ENCODE measurements around the gene CACNA1F. TPM values are rescaled to one million over a fixed set of nuclear protein-coding genes. Genes with fewer than 3 reads are reported as not detected.

The CACNA1F gene
- total and polyA plus RNA-seq, 10 of the 15 experiments (the other 5 are each of a cell fraction or from before 2014, with no cell fraction given) = 0.01 to 0.32 (median 0.05) TPM; not detected in 5

GRCh38 chrX:49186125-49187027 lies 46.8 kb downstream of the CACNA1F start, which contains the start of gene PRICKLE3 (continued):
- TF ChIP-seq, protein P1, sequence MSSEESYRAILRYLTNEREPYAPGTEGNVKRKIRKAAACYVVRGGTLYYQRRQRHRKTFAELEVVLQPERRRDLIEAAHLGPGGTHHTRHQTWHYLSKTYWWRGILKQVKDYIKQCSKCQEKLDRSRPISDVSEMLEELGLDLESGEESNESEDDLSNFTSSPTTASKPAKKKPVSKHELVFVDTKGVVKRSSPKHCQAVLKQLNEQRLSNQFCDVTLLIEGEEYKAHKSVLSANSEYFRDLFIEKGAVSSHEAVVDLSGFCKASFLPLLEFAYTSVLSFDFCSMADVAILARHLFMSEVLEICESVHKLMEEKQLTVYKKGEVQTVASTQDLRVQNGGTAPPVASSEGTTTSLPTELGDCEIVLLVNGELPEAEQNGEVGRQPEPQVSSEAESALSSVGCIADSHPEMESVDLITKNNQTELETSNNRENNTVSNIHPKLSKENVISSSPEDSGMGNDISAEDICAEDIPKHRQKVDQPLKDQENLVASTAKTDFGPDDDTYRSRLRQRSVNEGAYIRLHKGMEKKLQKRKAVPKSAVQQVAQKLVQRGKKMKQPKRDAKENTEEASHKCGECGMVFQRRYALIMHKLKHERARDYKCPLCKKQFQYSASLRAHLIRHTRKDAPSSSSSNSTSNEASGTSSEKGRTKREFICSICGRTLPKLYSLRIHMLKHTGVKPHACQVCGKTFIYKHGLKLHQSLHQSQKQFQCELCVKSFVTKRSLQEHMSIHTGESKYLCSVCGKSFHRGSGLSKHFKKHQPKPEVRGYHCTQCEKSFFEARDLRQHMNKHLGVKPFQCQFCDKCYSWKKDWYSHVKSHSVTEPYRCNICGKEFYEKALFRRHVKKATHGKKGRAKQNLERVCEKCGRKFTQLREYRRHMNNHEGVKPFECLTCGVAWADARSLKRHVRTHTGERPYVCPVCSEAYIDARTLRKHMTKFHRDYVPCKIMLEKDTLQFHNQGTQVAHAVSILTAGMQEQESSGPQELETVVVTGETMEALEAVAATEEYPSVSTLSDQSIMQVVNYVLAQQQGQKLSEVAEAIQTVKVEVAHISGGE (CRISPR knock-in tag; IDR thresholded peaks at IDR 0.05) = no peak
- TF ChIP-seq ZBTB4 (CRISPR knock-in tag; IDR thresholded peaks at IDR 0.05) (no peak), FOS (IDR thresholded peaks at IDR 0.05; ENCODE audit: borderline replicate concordance, extremely low read depth, insufficient read length) (no peak), ZNF384 (IDR thresholded peaks at IDR 0.05; ENCODE audit: borderline replicate concordance, low read depth, low read length) (no peak), CREM (IDR thresholded peaks at IDR 0.05; ENCODE audit: low read depth) (no peak), MYB (IDR thresholded peaks at IDR 0.05; ENCODE audit: borderline replicate concordance, low read depth, low read length) (no peak), ESRRA (IDR thresholded peaks at IDR 0.05; ENCODE audit: low read length) (no peak), CBX3 (IDR thresholded peaks at IDR 0.05; ENCODE audit: borderline replicate concordance, low read depth) (no peak), SRF (IDR thresholded peaks at IDR 0.05; ENCODE audit: low read depth in 2 of 2, low read length in 2 of 2) (no peak), NBN (IDR thresholded peaks at IDR 0.05) (no peak), ZNF24 (IDR thresholded peaks at IDR 0.05) (no peak), PAX8 (IDR thresholded peaks at IDR 0.05) (no peak), TCF7 (IDR thresholded peaks at IDR 0.05; ENCODE audit: borderline replicate concordance) (no peak), KDM1A (IDR thresholded peaks at IDR 0.05; ENCODE audit: borderline replicate concordance) (no peak), ATF3 (IDR thresholded peaks at IDR 0.05; ENCODE audit: borderline replicate concordance, extremely low read depth, low read depth, low read length) (no peak), GABPA (IDR thresholded peaks at IDR 0.05; ENCODE audit: low read depth) (no peak)
- TF ChIP-seq, protein P2, sequence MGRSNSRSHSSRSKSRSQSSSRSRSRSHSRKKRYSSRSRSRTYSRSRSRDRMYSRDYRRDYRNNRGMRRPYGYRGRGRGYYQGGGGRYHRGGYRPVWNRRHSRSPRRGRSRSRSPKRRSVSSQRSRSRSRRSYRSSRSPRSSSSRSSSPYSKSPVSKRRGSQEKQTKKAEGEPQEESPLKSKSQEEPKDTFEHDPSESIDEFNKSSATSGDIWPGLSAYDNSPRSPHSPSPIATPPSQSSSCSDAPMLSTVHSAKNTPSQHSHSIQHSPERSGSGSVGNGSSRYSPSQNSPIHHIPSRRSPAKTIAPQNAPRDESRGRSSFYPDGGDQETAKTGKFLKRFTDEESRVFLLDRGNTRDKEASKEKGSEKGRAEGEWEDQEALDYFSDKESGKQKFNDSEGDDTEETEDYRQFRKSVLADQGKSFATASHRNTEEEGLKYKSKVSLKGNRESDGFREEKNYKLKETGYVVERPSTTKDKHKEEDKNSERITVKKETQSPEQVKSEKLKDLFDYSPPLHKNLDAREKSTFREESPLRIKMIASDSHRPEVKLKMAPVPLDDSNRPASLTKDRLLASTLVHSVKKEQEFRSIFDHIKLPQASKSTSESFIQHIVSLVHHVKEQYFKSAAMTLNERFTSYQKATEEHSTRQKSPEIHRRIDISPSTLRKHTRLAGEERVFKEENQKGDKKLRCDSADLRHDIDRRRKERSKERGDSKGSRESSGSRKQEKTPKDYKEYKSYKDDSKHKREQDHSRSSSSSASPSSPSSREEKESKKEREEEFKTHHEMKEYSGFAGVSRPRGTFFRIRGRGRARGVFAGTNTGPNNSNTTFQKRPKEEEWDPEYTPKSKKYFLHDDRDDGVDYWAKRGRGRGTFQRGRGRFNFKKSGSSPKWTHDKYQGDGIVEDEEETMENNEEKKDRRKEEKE (IDR thresholded peaks at IDR 0.05) = no peak
- TF ChIP-seq, protein P3, sequence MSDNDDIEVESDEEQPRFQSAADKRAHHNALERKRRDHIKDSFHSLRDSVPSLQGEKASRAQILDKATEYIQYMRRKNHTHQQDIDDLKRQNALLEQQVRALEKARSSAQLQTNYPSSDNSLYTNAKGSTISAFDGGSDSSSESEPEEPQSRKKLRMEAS (IDR thresholded peaks at IDR 0.05; ENCODE audit: low read depth, low read length) = 0 out of 2 replicates have a peak, but pooled peaks have one; percentile 11

All from GM12878 (cell line).